NCI-H226 (cell line): ENCODE results near the gene PAEP.
"Not testable (repeated sequence)": the region's sequence is repeated elsewhere in the genome, so short reads cannot be mapped to it uniquely, and the experiment has no call there.

Source experiments
- DNase-seq: peaks from one replicate; pipeline ENCODE4 v3.0.0-alpha.2; 2015

The PAEP gene

GRCh38 chr9:135526089-135526729, 35.3 kb upstream of the PAEP start:
- no peak for DNase-seq

DNA sequence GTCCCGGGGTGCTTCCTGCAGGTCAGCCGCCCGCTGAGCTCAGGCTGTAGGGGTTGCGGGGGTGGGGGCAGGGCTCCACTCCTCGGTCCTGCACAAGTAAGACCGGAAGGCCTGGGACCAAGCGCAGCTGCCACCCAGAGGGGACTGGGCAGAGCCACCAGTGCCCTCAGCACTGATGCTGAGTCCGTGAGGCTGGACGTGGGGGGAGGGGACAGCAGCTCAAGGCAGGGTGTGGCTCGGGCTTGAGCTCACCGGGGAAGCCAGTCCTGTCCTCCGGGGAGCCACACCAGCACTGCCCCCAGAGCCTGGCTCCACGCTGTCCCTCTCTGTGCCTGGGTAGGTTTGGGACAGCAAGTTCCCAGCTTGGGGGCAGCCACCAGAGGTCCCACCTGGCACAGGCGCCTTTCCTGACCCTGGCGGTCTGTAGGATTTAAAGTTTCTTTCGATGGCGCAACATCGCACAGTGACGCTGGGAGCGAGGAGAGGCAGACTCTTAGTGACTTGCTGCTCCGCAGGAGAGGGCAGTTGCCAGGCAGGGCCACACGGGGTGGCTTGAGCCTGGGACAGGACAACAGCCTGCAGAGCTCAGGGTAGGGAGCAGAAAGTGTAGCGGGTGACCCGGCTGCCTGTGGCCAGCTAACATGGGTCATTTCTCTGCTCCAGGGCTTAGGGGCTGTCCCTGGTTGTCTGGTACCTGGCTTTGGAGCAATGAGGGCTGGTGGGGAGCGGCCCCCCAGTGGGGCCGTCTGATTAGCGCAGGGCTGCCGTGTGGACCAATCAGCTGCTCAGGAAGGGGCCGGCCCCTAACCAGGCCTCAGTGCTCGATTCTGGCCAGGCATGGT, 34.6 kb upstream of the PAEP start:
- no peak for DNase-seq

DNA sequence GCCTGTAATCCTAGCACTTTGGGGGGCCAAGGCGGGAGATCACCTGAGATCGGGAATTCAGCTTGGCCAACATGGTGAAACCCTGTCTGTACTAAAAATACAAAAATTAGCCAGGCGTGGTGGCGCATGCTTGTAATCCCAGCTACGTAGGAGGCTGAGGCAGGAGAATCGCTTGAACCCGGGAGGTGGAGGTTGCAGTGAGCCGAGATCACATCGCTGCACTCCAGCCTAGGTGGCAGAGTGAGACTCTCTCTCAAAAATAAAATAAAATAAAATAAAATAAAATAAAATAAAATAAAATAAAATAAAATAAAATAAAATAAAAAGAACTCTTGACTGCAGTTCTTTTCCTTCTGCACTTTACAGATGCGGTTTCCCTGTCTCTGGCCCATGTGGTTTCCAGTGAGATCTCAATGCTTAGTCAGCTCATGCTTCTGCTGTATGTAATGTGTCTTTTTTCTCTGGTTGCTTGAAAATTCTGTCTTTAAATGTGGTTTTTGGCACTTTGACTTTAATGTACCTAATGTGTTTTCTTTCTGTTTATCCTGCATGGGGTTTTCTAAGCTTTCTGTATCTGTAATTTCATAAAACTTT, 32.6 kb upstream of the PAEP start:
- not testable (repeated sequence) for DNase-seq

- no peak for DNase-seq
These were observed 31.4 kb upstream of the PAEP start for GRCh38 chr9:135530146-135530545.

GRCh38 chr9:135531096-135531495, 30.5 kb upstream of the PAEP start:
- no peak for DNase-seq

- no peak for DNase-seq
These were observed 28.4 kb upstream of the PAEP start for GRCh38 chr9:135533113-135533512.

DNA sequence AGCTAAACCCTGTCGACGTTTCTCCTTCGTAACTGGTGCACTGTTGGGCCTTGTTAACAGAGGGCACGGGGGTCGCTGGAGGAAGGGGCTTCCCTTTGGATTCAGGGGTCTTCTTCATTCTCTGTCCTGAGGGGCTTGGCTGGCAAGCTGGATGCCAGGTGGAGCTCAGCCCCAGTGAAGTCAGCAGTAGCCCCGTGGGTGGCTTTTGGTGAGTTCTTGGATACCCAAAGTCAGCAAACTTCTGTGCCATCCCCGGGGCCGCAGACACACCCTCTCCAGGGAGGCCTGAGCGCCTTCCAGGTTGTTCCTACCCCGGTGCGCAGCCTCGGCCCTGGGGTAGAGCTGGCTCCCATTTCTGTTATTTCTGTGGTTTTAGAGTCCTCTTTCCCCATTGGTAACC, 27.9 kb upstream of the PAEP start:
- DNase-seq, result no peak

GRCh38 chr9:135534192-135534711, 27.3 kb upstream of the PAEP start:
- DNase-seq, result not testable (repeated sequence)

- DNase-seq, result not testable (repeated sequence)
These were observed 26.7 kb upstream of the PAEP start for GRCh38 chr9:135534826-135535225.

DNA sequence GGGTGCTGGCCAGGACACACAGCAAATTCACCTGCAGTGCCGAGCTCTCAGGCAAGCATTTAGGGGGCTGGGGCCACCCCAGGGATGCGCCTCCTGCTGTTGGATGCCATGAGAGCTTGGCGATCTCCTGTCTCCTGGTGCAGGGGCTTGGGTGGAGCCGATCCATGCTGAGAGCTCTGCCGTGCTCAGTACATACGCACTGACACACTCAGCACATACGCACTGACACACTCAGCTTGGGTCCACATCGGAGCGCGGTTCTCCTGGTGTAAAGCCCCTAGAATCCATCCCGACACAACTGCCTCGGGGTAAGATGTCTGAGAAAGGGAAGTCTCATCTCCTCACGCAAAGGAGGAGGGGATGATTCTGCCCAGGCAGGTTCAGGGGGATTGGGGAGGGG, 25.9 kb upstream of the PAEP start:
- not testable (repeated sequence) for DNase-seq

- peak; percentile 67 for DNase-seq
These were observed 25.3 kb upstream of the PAEP start for GRCh38 chr9:135536216-135536615.

- peak; percentile 90 for DNase-seq
These were observed 18.2 kb upstream of the PAEP start for GRCh38 chr9:135543262-135543894.

DNA sequence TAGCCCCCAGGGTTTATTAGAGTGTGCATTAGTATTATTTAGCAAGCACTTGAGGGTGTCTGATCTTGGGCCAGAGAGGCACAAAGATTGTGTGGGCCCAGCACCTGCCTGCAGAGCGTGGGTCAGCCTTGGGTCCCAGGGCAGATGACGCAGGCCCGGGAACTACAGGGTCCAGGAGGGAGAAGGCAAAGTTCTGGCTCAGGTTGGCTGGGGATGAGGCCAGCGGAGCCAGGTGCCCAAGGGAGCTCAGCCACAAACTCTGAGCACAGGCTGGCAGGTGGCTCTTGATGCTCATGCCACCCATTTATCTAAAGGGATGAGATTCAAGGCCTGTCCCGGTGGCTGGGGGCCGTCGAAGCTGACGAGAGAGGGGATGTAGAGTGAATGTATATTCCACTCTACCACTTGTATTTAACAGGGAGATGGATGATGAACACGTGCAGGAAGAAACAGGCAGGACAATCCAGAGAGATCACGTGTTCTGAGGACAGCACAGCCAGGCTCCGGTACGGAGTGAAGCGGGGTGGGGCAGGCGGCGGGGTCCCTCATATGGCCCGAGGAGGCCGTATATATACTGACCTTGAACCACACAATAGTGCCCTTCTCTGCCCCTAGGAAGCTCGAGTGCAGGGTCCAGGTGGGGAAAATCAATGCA, 16.4 kb upstream of the PAEP start:
- no peak for DNase-seq

GRCh38 chr9:135545646-135546176, 15.8 kb upstream of the PAEP start, which contains the start of gene OBP2A:
TSS of gene OBP2A (plus strand) at chr9:135546126. CDS start at chr9:135546181, 55 bp downstream.
- DNase-seq, result not testable (repeated sequence)

GRCh38 chr9:135546792-135547617, 14.6 kb upstream of the PAEP start:
- not testable (repeated sequence) for DNase-seq

DNA sequence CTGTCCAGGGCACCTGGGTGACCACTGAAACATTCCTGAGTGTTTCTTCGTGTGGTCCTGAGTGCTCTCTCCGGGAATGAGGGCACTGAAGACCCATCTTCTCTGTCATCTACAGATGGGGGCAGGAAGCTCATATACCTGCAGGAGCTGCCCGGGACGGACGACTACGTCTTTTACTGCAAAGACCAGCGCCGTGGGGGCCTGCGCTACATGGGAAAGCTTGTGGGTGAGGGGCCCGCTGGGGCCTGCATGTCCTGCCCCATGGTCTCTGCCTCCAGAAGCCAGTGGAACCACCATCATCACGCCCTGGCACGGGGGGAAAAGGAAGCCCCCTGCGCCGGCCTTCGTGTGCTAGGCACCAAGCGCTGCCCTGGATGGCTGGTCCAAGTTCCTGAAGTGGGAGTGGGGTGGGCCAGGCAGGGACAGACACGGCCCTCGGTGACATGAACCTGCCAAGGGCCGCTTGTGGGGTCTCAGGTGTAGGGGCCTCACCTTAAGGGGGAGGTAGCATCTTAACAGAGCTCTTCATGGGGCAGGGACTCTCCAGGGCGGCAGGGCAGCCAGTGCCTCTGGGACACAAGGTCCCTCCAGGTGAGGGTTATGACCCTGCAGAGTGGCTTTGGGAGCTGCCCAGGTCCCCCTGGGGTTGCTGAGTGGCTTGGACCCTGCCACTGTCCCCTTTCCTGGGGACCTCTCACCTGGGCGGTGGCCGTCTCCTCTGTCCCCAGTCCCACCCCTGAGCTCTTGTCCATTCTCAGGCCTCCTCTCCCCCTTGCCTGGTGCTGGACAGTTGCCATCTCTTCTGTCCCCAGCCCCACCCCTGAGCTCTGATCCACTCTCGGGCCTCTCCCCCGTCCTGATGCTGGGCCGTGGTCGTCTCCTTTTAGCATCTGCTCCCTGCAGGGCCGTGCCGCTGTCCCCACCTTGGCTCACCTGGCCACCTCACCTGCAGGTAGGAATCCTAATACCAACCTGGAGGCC, 13.5 kb upstream of the PAEP start:
- no peak for DNase-seq

GRCh38 chr9:135549478-135550343, 11.8 kb upstream of the PAEP start:
- DNase-seq, result not testable (repeated sequence)

DNA sequence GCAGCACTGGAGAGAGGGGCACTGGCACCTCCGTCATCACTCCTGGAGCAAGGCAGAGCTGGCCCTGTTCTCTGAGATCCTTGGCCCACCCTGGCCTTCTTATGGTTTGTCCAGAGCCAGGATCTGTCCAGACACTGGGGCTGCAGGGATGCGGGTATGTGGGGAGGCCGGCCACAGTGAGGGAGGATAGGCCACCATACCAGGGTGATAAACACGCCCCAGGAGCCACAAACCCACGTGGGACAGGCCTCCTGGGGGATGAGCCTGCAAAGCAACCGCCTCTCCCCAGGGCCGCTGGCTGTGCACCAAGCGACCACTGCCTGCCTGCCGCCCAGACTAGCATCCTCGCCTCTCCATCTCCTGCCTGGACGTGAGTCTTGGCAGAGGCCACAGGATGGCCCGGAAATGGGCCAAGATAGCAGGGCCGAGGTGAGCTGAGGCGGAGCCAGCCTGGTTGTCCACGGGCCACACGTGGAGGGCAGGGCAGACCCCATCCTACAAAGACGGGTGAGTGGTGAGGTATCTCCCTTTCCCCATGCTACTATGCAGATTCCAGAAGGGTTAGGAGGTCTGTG, 11.1 kb upstream of the PAEP start:
- no peak for DNase-seq

GRCh38 chr9:135551031-135551430, 10.5 kb upstream of the PAEP start:
- DNase-seq, result no peak
